Immature natural killer cell (primary cell): ENCODE measurements around the gene SLC5A6. TPM values are rescaled to one million over a fixed set of nuclear protein-coding genes. Genes with fewer than 3 reads are reported as not detected.

Source experiments
- DNase-seq, 3 donors: peaks; one replicate each; pipeline ENCODE4 v3.0.0; 2022; ENCODE audit warnings: mixed read lengths in 1 of 3
- H3K27ac Mint-ChIP-seq, 6 donors: one replicate each; pipeline ENCODE4 v1.8.0; 2020; ENCODE audit warnings: mixed read lengths in 6 of 6, mild to moderate bottlenecking in 5 of 6, inconsistent platforms in 4 of 6, moderate library complexity in 3 of 6
- H3K27me3 Mint-ChIP-seq, 3 donors: one replicate each; pipeline ENCODE4 v1.8.0; 2020 to 2021; ENCODE audit warnings: low read depth in 3 of 3, mild to moderate bottlenecking in 3 of 3, mixed read lengths in 3 of 3, moderate library complexity in 3 of 3, inconsistent platforms in 1 of 3
- H3K36me3 Mint-ChIP-seq, 3 donors: one replicate each; pipeline ENCODE4 v1.8.0; 2020; ENCODE audit warnings: mixed read lengths in 3 of 3, inconsistent platforms in 2 of 3, mild to moderate bottlenecking in 2 of 3
- H3K4me1 Mint-ChIP-seq, 2 donors: one replicate each; pipeline ENCODE4 v1.8.0; 2020; ENCODE audit warnings: inconsistent platforms in 2 of 2, mild to moderate bottlenecking in 2 of 2, mixed read lengths in 2 of 2, moderate library complexity in 1 of 2
- H3K4me3 Mint-ChIP-seq, 5 donors: one replicate each; pipeline ENCODE4 v1.8.0; 2020; ENCODE audit warnings: mild to moderate bottlenecking in 5 of 5, mixed read lengths in 5 of 5, inconsistent platforms in 3 of 5, moderate library complexity in 3 of 5
- H3K9me3 Mint-ChIP-seq, 6 donors: one replicate each; pipeline ENCODE4 v1.8.0; 2020; ENCODE audit warnings: mild to moderate bottlenecking in 6 of 6, mixed read lengths in 6 of 6, inconsistent platforms in 4 of 6, moderate library complexity in 3 of 6
- polyA plus RNA-seq, 3 donors: library from polyadenylated mRNA; unstranded; fragments of 300-500 nt; fragmentation: Illumina TruSeq; gene quantifications; one replicate each; pipeline ENCODE4 v1.2.3, GENCODE V29; 2021

Gene SLC5A6
- 10 to 100 TPM in 2 of 3 donors, 1 to 10 TPM in 1; 5.3 to 15.1 (median 11.5) TPM for polyA plus RNA-seq

GRCh38 chr2:27211943-27212625, at the start of gene SLC5A6, which contains the start of gene ATRAID:
Gene SLC5A6 (minus strand): TSS chr2:27212268. CDS start chr2:27207650, 4,618 bp downstream.
Gene ATRAID (plus strand): TSS chr2:27212041. CDS start chr2:27212369, 328 bp downstream.
- H3K36me3 Mint-ChIP-seq: peaks cover 2 to 5% (median 3%) of the 10 kb centered on the region in 3 donors
- H3K9me3 Mint-ChIP-seq: peaks cover 0 to 1% (median 0%) of the 10 kb centered on the region in 6 donors

GRCh38 chr2:27261241-27261925, 49.3 kb upstream of the SLC5A6 start:
- peak overlapping the region; percentile 55 to 80 (median 68) for H3K4me3 Mint-ChIP-seq
- H3K36me3 Mint-ChIP-seq: no peaks in the 10 kb centered on the region
- H3K9me3 Mint-ChIP-seq: peaks cover 0 to 4% (median 0%) of the 10 kb centered on the region in 6 donors
- peaks cover 23 to 44% (median 32%) of the 10 kb centered on the region in 3 donors for H3K27me3 Mint-ChIP-seq
- H3K27ac Mint-ChIP-seq: no peak overlapping the region
- peaks cover 32 to 33% of the 10 kb centered on the region in 2 donors for H3K4me1 Mint-ChIP-seq
- no peak for DNase-seq

More at GRCh38 chr2:27211943-27212625, at the start of gene SLC5A6, which contains the start of gene ATRAID:
- Mint-ChIP-seq H3K27ac (peak within 1 kb of the TSS; percentile 99 to 100 (median 100)), H3K4me1 (peaks cover 29 to 35% of the 10 kb centered on the region in 2 donors), H3K27me3 (peaks cover 4 to 11% (median 7%) of the 10 kb centered on the region in 3 donors), H3K4me3 (peak within 1 kb of the TSS; percentile 93 to 99 (median 98))
- DNase-seq: peak; percentile 88 to 91 (median 90)

DNA sequence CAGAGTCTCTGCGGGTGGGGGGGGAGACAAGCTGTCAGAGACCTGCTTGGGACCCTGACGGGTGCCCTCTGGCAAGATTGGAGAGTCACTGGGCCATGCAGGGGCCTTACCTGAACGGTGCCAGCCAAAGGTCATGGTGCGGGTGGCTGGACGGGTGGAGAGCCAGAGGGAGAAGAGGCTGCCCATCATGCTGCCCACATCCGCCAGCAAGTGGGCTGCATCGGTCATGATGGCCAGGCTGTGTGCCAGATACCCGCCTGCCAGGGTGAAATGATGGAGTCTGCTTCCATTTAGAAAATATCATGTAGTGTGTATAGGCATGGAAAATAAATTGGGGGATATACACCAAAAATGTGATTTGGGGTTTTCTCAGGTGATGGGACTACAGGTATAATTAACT, 46.0 kb upstream of the SLC5A6 start:
- Mint-ChIP-seq H3K4me3 (no peak overlapping the region), H3K36me3 (no peaks in the 10 kb centered on the region), H3K27ac (no peak overlapping the region), H3K9me3 (peaks cover 0 to 4% (median 0%) of the 10 kb centered on the region in 6 donors), H3K27me3 (peaks cover 19 to 29% (median 29%) of the 10 kb centered on the region in 3 donors), H3K4me1 (peaks cover 11 to 15% of the 10 kb centered on the region in 2 donors)
- no peak for DNase-seq

DNA sequence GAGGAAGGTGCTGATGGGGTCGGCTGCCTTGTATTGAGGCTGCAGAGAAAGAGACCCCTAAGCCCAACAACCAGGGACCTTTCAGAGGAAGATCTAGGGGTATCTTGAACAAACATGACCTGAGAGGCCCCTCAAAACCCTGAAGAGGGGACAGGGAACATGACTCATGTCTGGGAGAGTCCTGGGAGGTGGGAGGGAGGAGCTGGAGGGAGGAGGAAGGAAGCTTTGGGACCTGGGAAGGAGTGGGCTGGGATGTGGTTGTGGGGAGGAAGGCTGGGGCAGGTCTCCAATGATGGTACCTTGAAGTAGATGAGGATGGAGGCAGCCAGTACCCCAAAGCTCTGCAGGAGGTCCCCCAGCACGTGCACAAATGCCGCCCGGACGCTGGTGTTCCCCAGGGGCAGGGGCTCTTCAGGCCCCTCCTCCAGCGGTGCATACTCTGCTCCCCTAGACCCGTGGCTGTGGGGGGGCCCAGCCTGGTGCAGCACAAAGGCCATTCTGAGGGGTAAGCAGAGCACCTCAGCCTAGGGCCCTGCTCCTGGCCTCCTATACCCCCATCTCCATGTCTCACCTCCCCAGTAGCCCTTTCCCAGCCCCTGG, 44.9 kb upstream of the SLC5A6 start:
- Mint-ChIP-seq H3K27ac (no peak overlapping the region), H3K4me3 (no peak overlapping the region), H3K36me3 (no peaks in the 10 kb centered on the region), H3K9me3 (peaks cover 0 to 4% (median 0%) of the 10 kb centered on the region in 6 donors), H3K27me3 (peaks cover 21 to 29% (median 29%) of the 10 kb centered on the region in 3 donors), H3K4me1 (peaks cover 11 to 14% of the 10 kb centered on the region in 2 donors)
- no peak for DNase-seq

GRCh38 chr2:27255660-27256059, 43.6 kb upstream of the SLC5A6 start:
- no peak for DNase-seq
- peaks cover 0 to 1% of the 10 kb centered on the region in 2 donors for H3K4me1 Mint-ChIP-seq
- no peaks in the 10 kb centered on the region for H3K36me3 Mint-ChIP-seq
- peaks cover 0 to under 1% (median 0%) of the 10 kb centered on the region in 6 donors for H3K9me3 Mint-ChIP-seq
- peaks cover 14 to 24% (median 18%) of the 10 kb centered on the region in 3 donors for H3K27me3 Mint-ChIP-seq
- H3K27ac Mint-ChIP-seq: no peak overlapping the region
- no peak overlapping the region for H3K4me3 Mint-ChIP-seq

DNA sequence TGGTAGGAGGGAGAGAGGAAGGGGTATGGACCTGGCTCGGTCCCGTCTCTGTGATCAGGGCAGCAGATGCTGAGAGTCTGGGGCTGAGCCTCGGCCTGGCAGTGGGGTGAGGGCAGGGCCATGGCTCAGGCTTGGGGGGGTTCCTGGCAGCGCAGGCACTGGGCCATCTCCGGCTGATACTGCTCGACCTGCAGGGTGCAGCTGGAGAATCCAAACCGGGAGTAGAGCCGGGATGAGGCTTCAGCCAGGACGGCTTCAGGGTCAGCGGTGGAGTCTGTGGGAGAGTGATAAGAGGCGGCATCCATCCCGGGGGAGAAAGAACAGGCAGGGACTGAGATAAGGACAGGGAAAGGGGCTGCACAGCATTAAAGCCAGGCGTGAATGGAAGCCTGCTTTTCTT, 43.1 kb upstream of the SLC5A6 start:
- Mint-ChIP-seq H3K9me3 (no peaks in the 10 kb centered on the region), H3K4me1 (no peaks in the 10 kb centered on the region), H3K4me3 (no peak overlapping the region), H3K27ac (no peak overlapping the region), H3K36me3 (no peaks in the 10 kb centered on the region), H3K27me3 (peaks cover 10 to 22% (median 16%) of the 10 kb centered on the region in 3 donors)
- no peak for DNase-seq

- peaks cover 6 to 9% (median 8%) of the 10 kb centered on the region in 3 donors for H3K27me3 Mint-ChIP-seq
- H3K9me3 Mint-ChIP-seq: no peaks in the 10 kb centered on the region
- no peaks in the 10 kb centered on the region for H3K4me1 Mint-ChIP-seq
- H3K27ac Mint-ChIP-seq: no peak overlapping the region
- H3K4me3 Mint-ChIP-seq: no peak overlapping the region
- no peaks in the 10 kb centered on the region for H3K36me3 Mint-ChIP-seq
- no peak for DNase-seq
These were observed 39.7 kb upstream of the SLC5A6 start for GRCh38 chr2:27251766-27252165.

GRCh38 chr2:27250652-27251379, 38.7 kb upstream of the SLC5A6 start:
- H3K27ac Mint-ChIP-seq: peak overlapping the region in 1 of 6 donors; percentile 62
- no peaks in the 10 kb centered on the region for H3K36me3 Mint-ChIP-seq
- H3K4me3 Mint-ChIP-seq: no peak overlapping the region
- H3K4me1 Mint-ChIP-seq: no peaks in the 10 kb centered on the region
- no peak for DNase-seq
- H3K27me3 Mint-ChIP-seq: peaks cover 6 to 8% (median 8%) of the 10 kb centered on the region in 3 donors
- H3K9me3 Mint-ChIP-seq: no peaks in the 10 kb centered on the region

GRCh38 chr2:27249891-27250651, 38.0 kb upstream of the SLC5A6 start:
- no peaks in the 10 kb centered on the region for H3K9me3 Mint-ChIP-seq
- no peak overlapping the region for H3K27ac Mint-ChIP-seq
- H3K4me3 Mint-ChIP-seq: no peak overlapping the region
- H3K36me3 Mint-ChIP-seq: no peaks in the 10 kb centered on the region
- H3K27me3 Mint-ChIP-seq: peaks cover 4 to 8% (median 5%) of the 10 kb centered on the region in 3 donors
- no peaks in the 10 kb centered on the region for H3K4me1 Mint-ChIP-seq
- DNase-seq: peak in 2 of 3 donors; percentile 13 to 21

DNA sequence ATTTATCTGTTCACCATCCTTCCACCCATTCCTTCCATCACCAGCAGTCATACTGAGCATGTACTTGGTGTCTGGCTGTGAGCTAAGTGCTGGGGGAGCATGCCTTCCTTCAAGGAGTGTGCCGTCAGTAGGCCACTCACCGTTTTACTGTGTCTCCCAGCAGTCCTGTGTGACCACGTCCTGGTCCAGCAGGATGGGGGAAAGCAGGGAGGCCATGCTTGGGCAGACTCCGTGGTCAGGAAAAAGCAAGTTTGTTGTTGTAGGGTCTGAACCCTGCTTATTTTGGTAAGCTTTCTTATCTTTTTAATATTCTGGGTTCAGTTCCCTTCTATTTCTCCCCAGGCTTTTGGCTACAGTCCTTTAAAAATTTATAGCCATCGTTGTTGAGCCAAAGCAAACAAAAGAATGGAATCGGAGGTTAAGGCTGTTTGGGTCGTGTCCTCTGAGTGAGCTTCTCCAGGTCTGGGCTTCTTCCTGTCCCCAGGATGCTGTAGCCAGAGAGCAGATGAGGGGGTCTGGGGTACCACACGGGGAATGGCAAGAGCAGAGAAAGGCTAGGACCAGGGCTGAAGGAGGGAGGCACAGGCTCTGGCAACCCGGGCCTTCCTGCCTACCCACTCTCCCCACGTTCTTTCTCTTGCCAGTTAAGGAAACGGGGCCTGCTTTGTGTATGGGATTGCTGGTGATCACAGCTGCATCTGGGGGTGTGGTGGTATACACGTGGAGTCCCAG, 37.3 kb upstream of the SLC5A6 start:
- peaks cover under 1 to 8% (median 3%) of the 10 kb centered on the region in 3 donors for H3K27me3 Mint-ChIP-seq

DNA sequence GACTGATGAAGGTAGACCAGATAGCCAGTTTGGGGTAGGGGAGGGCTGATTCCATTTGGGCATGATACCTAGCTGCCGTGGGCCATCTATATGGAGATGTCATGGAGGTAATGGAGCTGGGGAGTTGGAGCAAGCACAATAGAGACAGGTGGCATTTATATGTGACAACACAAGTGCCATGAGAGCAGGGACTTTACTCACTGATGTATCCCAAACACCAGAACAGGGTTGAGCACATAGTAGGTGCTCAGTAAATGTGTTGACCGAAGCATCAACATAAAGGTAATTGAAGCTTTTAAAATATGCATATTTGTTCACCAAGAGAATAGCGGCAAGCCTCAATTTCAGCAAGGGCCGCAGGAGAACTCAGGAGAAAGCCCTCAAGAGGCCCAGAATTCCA, 35.8 kb upstream of the SLC5A6 start:
- H3K27me3 Mint-ChIP-seq: peaks cover 0 to 8% (median 3%) of the 10 kb centered on the region in 3 donors
- H3K9me3 Mint-ChIP-seq: no peaks in the 10 kb centered on the region
- no peaks in the 10 kb centered on the region for H3K4me1 Mint-ChIP-seq
- peaks cover 0 to 4% (median 0%) of the 10 kb centered on the region in 3 donors for H3K36me3 Mint-ChIP-seq
- no peak for DNase-seq
- no peak overlapping the region for H3K27ac Mint-ChIP-seq
- H3K4me3 Mint-ChIP-seq: no peak overlapping the region

More for the DNA sequence above, 37.3 kb upstream of the SLC5A6 start:
- Mint-ChIP-seq H3K4me1 (no peaks in the 10 kb centered on the region), H3K27ac (no peak overlapping the region), H3K4me3 (no peak overlapping the region), H3K9me3 (no peaks in the 10 kb centered on the region), H3K36me3 (no peaks in the 10 kb centered on the region)
- no peak for DNase-seq

- Mint-ChIP-seq H3K4me1 (no peaks in the 10 kb centered on the region), H3K27ac (no peak overlapping the region)
These were observed 33.6 kb upstream of the SLC5A6 start for GRCh38 chr2:27245626-27246025.

More at GRCh38 chr2:27245626-27246025, 33.6 kb upstream of the SLC5A6 start:
- peaks cover 0 to 2% (median 2%) of the 10 kb centered on the region in 3 donors for H3K27me3 Mint-ChIP-seq
- DNase-seq: no peak
- no peaks in the 10 kb centered on the region for H3K9me3 Mint-ChIP-seq
- no peak overlapping the region for H3K4me3 Mint-ChIP-seq
- peaks cover 0 to 13% (median 2%) of the 10 kb centered on the region in 3 donors for H3K36me3 Mint-ChIP-seq
